WTC11 (cell line): Measurements from ENCODE around the gene IQCK.

Experiments used
- ATF3 ChIP-seq: sonication (generic); formaldehyde crosslinking; conservative IDR thresholded peaks from 2 replicates; pipeline ENCODE4 v1.8.1; 2022; ENCODE audit warnings: mild to moderate bottlenecking, missing genetic modification reagents
- CTCF ChIP-seq: fragments of 200-600 bp; IDR thresholded peaks from 2 replicates; pipeline ENCODE4 v1.8.0; 2022; ENCODE audit warnings: antibody characterized with exemption
- IRF1 ChIP-seq: sonication (generic); formaldehyde crosslinking; IDR thresholded peaks from 2 replicates; pipeline ENCODE4 v1.8.0; 2023; ENCODE audit warnings: missing genetic modification reagents
- JUN ChIP-seq: sonication (generic); formaldehyde crosslinking; IDR thresholded peaks from 2 replicates; pipeline ENCODE4 v1.8.0; 2023; ENCODE audit warnings: mild to moderate bottlenecking, missing genetic modification reagents
- MXD4 ChIP-seq: fragments of 250-450 bp; sonication (Bioruptor Pico); IDR thresholded peaks from 2 replicates; pipeline ENCODE4 v1.8.0; 2021; ENCODE audit warnings: mild to moderate bottlenecking, moderate library complexity, borderline replicate concordance
- RELA ChIP-seq: sonication (generic); formaldehyde crosslinking; IDR thresholded peaks from 2 replicates; pipeline ENCODE4 v1.8.1; 2022; ENCODE audit warnings: missing genetic modification reagents, mild to moderate bottlenecking, borderline replicate concordance

- TF ChIP-seq CTCF (no peak), RELA (no peak), ATF3 (CRISPR knock-in tag) (no peak), IRF1 (CRISPR knock-in tag) (no peak), MXD4 (CRISPR knock-in tag) (no peak), JUN (no peak)
Measured at GRCh38 chr16:19833176-19833575, 115.1 kb downstream of the IQCK start.
